GM19397 (cell line): ENCODE data around the gene ZNF567.
"Not testable (repeated sequence)": the region's sequence is repeated elsewhere in the genome, so short reads cannot be mapped to it uniquely, and the experiment has no call there.

Experiments used
- ATAC-seq: cut with Tn5 transposase; IDR thresholded peaks from one replicate; pipeline ENCODE4 v1.9.1; 2021; ENCODE audit warnings: mild to moderate bottlenecking, moderate library complexity; ENCODE audit not compliant: unreplicated experiment

The ZNF567 gene

GRCh38 chr19:36749613-36750012 is 62.2 kb downstream of the ZNF567 start:
- not testable (repeated sequence) for ATAC-seq

- ATAC-seq, result no peak
Observed at GRCh38 chr19:36750066-36750691, 62.8 kb downstream of the ZNF567 start.
